Karpas-422 (cell line): ENCODE measurements around the gene EVI5. TPM values are rescaled to one million over a fixed set of nuclear protein-coding genes. Genes with fewer than 3 reads are reported as not detected.

Source experiments
- DNase-seq: peaks from one replicate; pipeline ENCODE4 v3.0.0-alpha.2; 2015
- H2AFZ ChIP-seq: fragments of 200-600 bp; sonication (generic); 2 replicates; pipeline ENCODE4 v1.6.1; 2014; ENCODE audit warnings: antibody characterized with exemption, low read length, mixed read lengths
- H3K27ac ChIP-seq: fragments of 200-600 bp; sonication (generic); 2 replicates; pipeline ENCODE4 v1.5.1; 2014; ENCODE audit warnings: mild to moderate bottlenecking, low read length, moderate library complexity
- H3K27me3 ChIP-seq: fragments of 200-600 bp; sonication (generic); 2 replicates; pipeline ENCODE4 v1.6.1; 2014; ENCODE audit warnings: low read length, mixed read lengths
- H3K36me3 ChIP-seq: fragments of 200-600 bp; sonication (generic); 2 replicates; pipeline ENCODE4 v1.6.1; 2014; ENCODE audit warnings: low read length, mixed read lengths; ENCODE audit not compliant: insufficient read depth
- H3K4me1 ChIP-seq: fragments of 200-600 bp; sonication (generic); 2 replicates; pipeline ENCODE4 v1.6.1; 2014; ENCODE audit warnings: mild to moderate bottlenecking, low read length, mixed read lengths
- H3K4me2 ChIP-seq: fragments of 200-600 bp; sonication (generic); 2 replicates; pipeline ENCODE4 v1.6.1; 2014; ENCODE audit warnings: low read length, low read depth, mild to moderate bottlenecking; ENCODE audit not compliant: poor library complexity, severe bottlenecking
- H3K4me3 ChIP-seq: fragments of 200-600 bp; sonication (generic); 2 replicates; pipeline ENCODE4 v1.5.1; 2014; ENCODE audit warnings: mild to moderate bottlenecking, antibody characterized with exemption, low read length, mixed read lengths
- H3K79me2 ChIP-seq: fragments of 200-600 bp; sonication (generic); 2 replicates; pipeline ENCODE4 v1.6.1; 2014; ENCODE audit warnings: mild to moderate bottlenecking, low read length, mixed read lengths
- H3K9ac ChIP-seq: fragments of 200-600 bp; sonication (generic); 2 replicates; pipeline ENCODE4 v1.6.0; 2014; ENCODE audit warnings: low read length
- H3K9me2 ChIP-seq: fragments of 200-600 bp; sonication (generic), shearing (Covaris generic); replicated peaks from 2 replicates; pipeline ENCODE4 v1.6.0; 2014; ENCODE audit warnings: mild to moderate bottlenecking, low read length, moderate library complexity; ENCODE audit not compliant: insufficient read depth
- H3K9me3 ChIP-seq: fragments of 300-700, 200-600 bp; sonication (generic); 2 replicates; pipeline ENCODE4 v1.6.1; 2014; ENCODE audit warnings: low read length, mixed read lengths
- H4K20me1 ChIP-seq: fragments of 200-600 bp; sonication (generic); 2 replicates; pipeline ENCODE4 v1.6.1; 2014; ENCODE audit warnings: mild to moderate bottlenecking, antibody characterized with exemption, low read length, low read depth; ENCODE audit not compliant: insufficient read depth
- total RNA-seq: library from RNA; depleted of rRNA; stranded (reverse); fragments of >200 nt; shearing (Covaris generic); gene quantifications from 2 replicates; pipeline ENCODE4 v1.2.3, GENCODE V29; 2014; ENCODE audit warnings: low replicate concordance

EVI5 gene
- total RNA-seq, 1 experiment from 2014 or later = 11.4 TPM

GRCh38 chr1:92571578-92571977 lies 213.3 kb downstream of the EVI5 start:
- Histone ChIP-seq H3K9me2 (no peaks in the 10 kb centered on the region), H3K36me3 (no peaks in the 10 kb centered on the region), H3K79me2 (no peaks in the 10 kb centered on the region), H3K27me3 (no peaks in the 10 kb centered on the region), H4K20me1 (no peaks in the 10 kb centered on the region), H3K4me1 (peaks cover 10% of the 10 kb centered on the region; the same call in 1 of the 2 replicates), H2AFZ (no peak overlapping the region), H3K9ac (no peak overlapping the region), H3K4me3 (no peak overlapping the region), H3K4me2 (no peak overlapping the region), H3K9me3 (no peaks in the 10 kb centered on the region), H3K27ac (no peak overlapping the region)
- no peak for DNase-seq

DNA sequence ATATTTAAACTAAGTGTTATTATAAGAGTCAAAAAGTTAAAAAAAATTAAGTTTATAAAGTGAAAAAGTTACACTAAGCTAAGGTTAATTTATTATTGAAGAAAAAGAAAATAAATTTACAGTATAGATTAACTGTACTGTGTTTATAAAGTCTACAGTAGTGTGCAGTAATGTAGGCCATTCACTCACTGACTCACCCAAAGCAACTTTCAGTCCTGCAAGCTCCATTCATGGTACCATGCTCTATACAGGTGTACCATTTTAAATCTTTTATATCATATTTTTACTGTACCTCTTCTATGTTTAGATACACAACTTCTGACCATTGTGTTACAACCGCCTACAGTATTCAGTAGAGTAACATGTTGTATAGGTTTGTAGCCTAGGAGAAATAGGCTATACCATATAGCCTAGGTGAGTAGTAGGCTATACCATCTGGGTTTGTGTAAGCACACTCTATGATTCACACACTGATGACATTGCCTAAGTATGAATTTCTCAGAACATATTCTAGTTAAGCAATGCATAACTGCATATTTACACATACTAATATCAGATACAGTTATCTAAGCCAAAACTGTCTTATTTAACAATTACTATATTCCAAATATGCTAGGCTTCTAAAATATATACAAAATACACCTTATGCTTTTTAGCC lies 217.6 kb downstream of the EVI5 start:
- H3K9me3 ChIP-seq = no peaks in the 10 kb centered on the region
- H3K79me2 ChIP-seq = no peaks in the 10 kb centered on the region

DNA sequence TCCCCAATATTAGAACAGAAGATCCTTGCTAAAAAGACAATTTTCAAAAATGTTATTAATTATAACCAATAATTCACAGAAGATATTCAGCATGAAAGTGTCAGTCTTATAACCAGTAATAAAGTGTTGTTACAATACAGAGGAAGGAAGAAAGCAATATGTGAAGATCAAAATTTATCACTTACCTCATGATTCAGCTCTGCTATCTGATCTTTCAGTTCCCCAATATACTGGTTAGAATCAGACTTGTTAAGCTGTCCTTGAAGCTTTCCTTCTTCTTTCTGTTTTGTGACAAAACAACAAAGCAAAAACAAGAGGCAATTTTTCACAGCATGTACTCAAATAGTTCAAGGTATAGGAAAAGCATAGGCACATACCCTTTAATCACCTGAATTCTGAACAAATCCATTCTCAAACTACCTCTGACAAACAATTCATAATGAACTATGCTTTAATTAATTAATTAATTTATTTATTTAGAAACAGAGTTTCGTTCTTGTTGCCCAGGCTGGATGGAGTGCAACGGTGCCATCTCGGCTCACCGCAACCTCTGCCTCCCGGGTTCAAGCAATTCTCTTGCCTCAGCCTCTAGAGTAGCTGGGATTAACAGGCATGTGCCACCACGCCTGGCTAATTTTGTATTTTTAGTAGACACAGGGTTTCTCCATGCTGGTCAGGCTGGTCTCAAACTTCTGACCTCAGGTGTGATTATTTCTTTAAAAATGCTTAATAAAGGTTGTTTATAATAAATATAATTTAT lies 221.3 kb downstream of the EVI5 start:
- Histone ChIP-seq H3K4me2 (no peak overlapping the region), H3K4me3 (no peak overlapping the region), H3K36me3 (no peaks in the 10 kb centered on the region), H2AFZ (no peak overlapping the region), H3K27ac (no peak overlapping the region), H3K9me2 (no peaks in the 10 kb centered on the region), H3K9ac (no peak overlapping the region), H3K9me3 (no peaks in the 10 kb centered on the region), H3K27me3 (no peaks in the 10 kb centered on the region), H3K4me1 (no peaks in the 10 kb centered on the region), H3K79me2 (no peaks in the 10 kb centered on the region), H4K20me1 (no peaks in the 10 kb centered on the region)
- DNase-seq = no peak

More for the DNA sequence above, 217.6 kb downstream of the EVI5 start:
- H3K9ac ChIP-seq = no peak overlapping the region
- 0 out of 2 replicates have a peak, but pooled peaks cover under 1% of the 10 kb centered on the region for H3K4me1 ChIP-seq
- no peak overlapping the region for H3K4me3 ChIP-seq
- no peak overlapping the region for H3K4me2 ChIP-seq
- H3K27ac ChIP-seq = no peak overlapping the region
- H3K36me3 ChIP-seq = no peaks in the 10 kb centered on the region
- H4K20me1 ChIP-seq = no peaks in the 10 kb centered on the region
- no peak for DNase-seq
- no peaks in the 10 kb centered on the region for H3K27me3 ChIP-seq
- no peaks in the 10 kb centered on the region for H3K9me2 ChIP-seq
- no peak overlapping the region for H2AFZ ChIP-seq

GRCh38 chr1:92556350-92556749 lies 228.6 kb downstream of the EVI5 start:
- no peak for DNase-seq
- H3K4me1 ChIP-seq = no peaks in the 10 kb centered on the region
- H4K20me1 ChIP-seq = no peaks in the 10 kb centered on the region
- no peak overlapping the region for H3K9ac ChIP-seq
- no peaks in the 10 kb centered on the region for H3K36me3 ChIP-seq
- no peak overlapping the region for H2AFZ ChIP-seq
- no peak overlapping the region for H3K4me3 ChIP-seq
- no peaks in the 10 kb centered on the region for H3K27me3 ChIP-seq
- no peaks in the 10 kb centered on the region for H3K79me2 ChIP-seq
- H3K9me2 ChIP-seq = no peaks in the 10 kb centered on the region
- H3K4me2 ChIP-seq = no peak overlapping the region
- H3K27ac ChIP-seq = no peak overlapping the region
- no peaks in the 10 kb centered on the region for H3K9me3 ChIP-seq

DNA sequence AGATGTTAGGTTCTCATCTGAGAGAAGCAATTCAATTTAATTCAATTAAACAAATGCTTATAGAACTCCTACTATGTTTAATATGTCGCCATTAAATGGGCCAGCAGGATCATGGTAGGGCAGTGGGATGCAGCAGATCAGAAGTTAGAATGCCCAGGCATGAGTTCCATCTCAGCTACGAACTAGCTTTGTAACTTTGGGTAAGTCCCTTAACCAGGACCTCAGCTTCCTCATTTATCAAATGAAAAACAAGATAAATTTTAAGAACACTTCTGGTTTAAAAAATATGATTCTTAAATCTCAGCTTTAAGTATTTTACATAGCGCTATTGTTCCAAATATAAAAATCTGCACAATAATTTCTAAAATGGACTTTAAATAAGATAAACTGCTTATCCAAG lies 230.7 kb downstream of the EVI5 start:
- Histone ChIP-seq H3K79me2 (no peaks in the 10 kb centered on the region), H3K9me2 (no peaks in the 10 kb centered on the region), H4K20me1 (no peaks in the 10 kb centered on the region), H3K9me3 (no peaks in the 10 kb centered on the region), H3K27ac (no peak overlapping the region), H3K27me3 (no peaks in the 10 kb centered on the region), H2AFZ (no peak overlapping the region), H3K36me3 (no peaks in the 10 kb centered on the region), H3K4me2 (no peak overlapping the region), H3K9ac (no peak overlapping the region), H3K4me1 (no peaks in the 10 kb centered on the region), H3K4me3 (no peak overlapping the region)
- DNase-seq = no peak

- Histone ChIP-seq H3K36me3 (no peaks in the 10 kb centered on the region), H2AFZ (no peak overlapping the region), H3K4me1 (no peaks in the 10 kb centered on the region), H3K79me2 (no peaks in the 10 kb centered on the region), H3K9me3 (no peaks in the 10 kb centered on the region), H3K27ac (no peak overlapping the region), H3K9ac (no peak overlapping the region), H3K4me3 (no peak overlapping the region), H3K4me2 (no peak overlapping the region), H4K20me1 (no peaks in the 10 kb centered on the region), H3K27me3 (no peaks in the 10 kb centered on the region), H3K9me2 (no peaks in the 10 kb centered on the region)
- no peak for DNase-seq
Observed at GRCh38 chr1:92551916-92552315, 233.0 kb downstream of the EVI5 start.

DNA sequence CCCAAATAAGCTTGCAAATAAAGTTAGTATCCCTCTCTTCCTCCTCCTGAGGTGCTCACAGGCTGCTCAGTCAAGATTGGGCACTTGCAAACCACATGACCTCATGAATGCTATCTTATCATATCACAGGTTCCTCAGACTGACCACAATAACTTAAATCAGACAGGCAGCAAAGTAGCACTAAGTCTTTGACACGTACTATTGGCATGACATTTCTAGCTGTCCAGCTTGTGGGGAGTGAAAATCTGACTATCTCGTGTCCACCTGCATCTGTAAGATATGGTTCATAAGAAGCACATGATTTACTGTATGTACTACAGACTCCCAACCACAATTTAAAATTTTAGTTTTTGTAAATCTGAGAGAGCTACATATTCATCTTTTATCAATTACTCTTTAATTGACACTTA lies 240.1 kb downstream of the EVI5 start:
- no peaks in the 10 kb centered on the region for H4K20me1 ChIP-seq
- H3K4me1 ChIP-seq = no peaks in the 10 kb centered on the region
- no peaks in the 10 kb centered on the region for H3K36me3 ChIP-seq
- no peak overlapping the region for H2AFZ ChIP-seq
- H3K4me2 ChIP-seq = no peak overlapping the region
- no peak for DNase-seq
- no peaks in the 10 kb centered on the region for H3K9me2 ChIP-seq
- H3K9me3 ChIP-seq = no peaks in the 10 kb centered on the region
- H3K27me3 ChIP-seq = no peaks in the 10 kb centered on the region
- no peak overlapping the region for H3K4me3 ChIP-seq
- no peak overlapping the region for H3K27ac ChIP-seq
- H3K9ac ChIP-seq = no peak overlapping the region
- no peaks in the 10 kb centered on the region for H3K79me2 ChIP-seq

GRCh38 chr1:92543131-92544055 lies 241.5 kb downstream of the EVI5 start:
- H3K36me3 ChIP-seq = no peaks in the 10 kb centered on the region
- no peak overlapping the region for H3K4me2 ChIP-seq
- no peaks in the 10 kb centered on the region for H4K20me1 ChIP-seq
- no peaks in the 10 kb centered on the region for H3K79me2 ChIP-seq
- H3K9ac ChIP-seq = no peak overlapping the region
- no peak overlapping the region for H2AFZ ChIP-seq
- DNase-seq = no peak
- no peaks in the 10 kb centered on the region for H3K27me3 ChIP-seq
- H3K9me2 ChIP-seq = no peaks in the 10 kb centered on the region
- H3K4me1 ChIP-seq = peaks cover 2% of the 10 kb centered on the region
- H3K4me3 ChIP-seq = no peak overlapping the region
- H3K9me3 ChIP-seq = no peaks in the 10 kb centered on the region
- no peak overlapping the region for H3K27ac ChIP-seq
